Measurements from ENCODE around the gene EPB41L1.

EPB41L1 gene

GRCh38 chr20:36117638-36118037, 36.9 kb upstream of the EPB41L1 start:
- H3K4me1 Mint-ChIP-seq = no peaks in the 10 kb centered on the region
- no peak for DNase-seq
- H3K27ac Mint-ChIP-seq = no peak overlapping the region
- peaks cover 53% of the 10 kb centered on the region for H3K27me3 Mint-ChIP-seq
- H3K4me3 Mint-ChIP-seq = no peak overlapping the region
- no peaks in the 10 kb centered on the region for H3K9me3 Mint-ChIP-seq
- CTCF ChIA-PET = interaction anchor here (0.6 kb wide), 1 partner anchor 90 kb away, joined by 3 read pairs; no protein-coding TSS in a partner anchor
- H3K36me3 Mint-ChIP-seq = no peaks in the 10 kb centered on the region

DNA sequence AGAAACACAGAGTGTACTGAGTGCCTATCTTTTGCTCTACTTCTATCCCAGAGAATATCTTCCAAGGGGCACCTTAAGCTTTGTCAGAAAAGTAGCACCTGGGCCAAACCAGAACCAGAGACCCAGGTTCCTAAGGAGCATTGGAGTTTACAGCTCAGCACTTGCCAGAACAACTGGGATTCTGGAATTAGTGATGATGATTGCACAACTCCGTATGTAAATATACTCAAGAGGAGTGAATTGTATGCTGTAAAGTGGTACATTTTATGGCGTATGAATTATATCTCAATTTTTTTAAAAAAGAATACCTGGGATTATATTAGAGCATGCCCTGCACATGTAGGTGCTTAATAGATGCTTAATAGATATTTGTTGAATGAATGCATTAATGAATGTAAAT, 36.2 kb upstream of the EPB41L1 start:
- H3K27ac Mint-ChIP-seq = no peak overlapping the region
- CTCF ChIA-PET = no interaction called here
- no peaks in the 10 kb centered on the region for H3K36me3 Mint-ChIP-seq

GRCh38 chr20:36119537-36119936, 35.0 kb upstream of the EPB41L1 start:
- CTCF ChIA-PET = no interaction called here
- peaks cover 40% of the 10 kb centered on the region for H3K27me3 Mint-ChIP-seq
- no peak overlapping the region for H3K27ac Mint-ChIP-seq
- no peaks in the 10 kb centered on the region for H3K9me3 Mint-ChIP-seq
- no peak for DNase-seq
- H3K36me3 Mint-ChIP-seq = no peaks in the 10 kb centered on the region
- no peak overlapping the region for H3K4me3 Mint-ChIP-seq
- no peaks in the 10 kb centered on the region for H3K4me1 Mint-ChIP-seq

More for the DNA sequence above, 36.2 kb upstream of the EPB41L1 start:
- no peaks in the 10 kb centered on the region for H3K4me1 Mint-ChIP-seq
- H3K9me3 Mint-ChIP-seq = no peaks in the 10 kb centered on the region
- no peak for DNase-seq
- H3K4me3 Mint-ChIP-seq = no peak overlapping the region
- peaks cover 45% of the 10 kb centered on the region for H3K27me3 Mint-ChIP-seq

- Mint-ChIP-seq H3K4me3 (no peak overlapping the region), H3K27ac (no peak overlapping the region), H3K9me3 (no peaks in the 10 kb centered on the region), H3K27me3 (peaks cover 38% of the 10 kb centered on the region), H3K4me1 (no peaks in the 10 kb centered on the region), H3K36me3 (no peaks in the 10 kb centered on the region)
- CTCF ChIA-PET = no interaction called here
- DNase-seq = no peak
Observed at GRCh38 chr20:36120241-36120640, 34.3 kb upstream of the EPB41L1 start.

- peaks cover 42% of the 10 kb centered on the region for H3K27me3 Mint-ChIP-seq
- no peak overlapping the region for H3K4me3 Mint-ChIP-seq
- CTCF ChIA-PET = no interaction called here
- no peak for DNase-seq
- no peaks in the 10 kb centered on the region for H3K4me1 Mint-ChIP-seq
- H3K27ac Mint-ChIP-seq = no peak overlapping the region
- no peaks in the 10 kb centered on the region for H3K36me3 Mint-ChIP-seq
- no peaks in the 10 kb centered on the region for H3K9me3 Mint-ChIP-seq
Observed at GRCh38 chr20:36120991-36121390, 33.5 kb upstream of the EPB41L1 start.

GRCh38 chr20:36121981-36122930, 32.3 kb upstream of the EPB41L1 start:
- CTCF ChIA-PET = no interaction called here
- Mint-ChIP-seq H3K27me3 (peaks cover 31% of the 10 kb centered on the region), H3K36me3 (no peaks in the 10 kb centered on the region), H3K27ac (no peak overlapping the region), H3K9me3 (no peaks in the 10 kb centered on the region), H3K4me3 (no peak overlapping the region), H3K4me1 (no peaks in the 10 kb centered on the region)
- no peak for DNase-seq

- H3K4me1 Mint-ChIP-seq = no peaks in the 10 kb centered on the region
Observed at GRCh38 chr20:36122931-36123288, 31.6 kb upstream of the EPB41L1 start.

GRCh38 chr20:36125097-36125496, 29.4 kb upstream of the EPB41L1 start:
- CTCF ChIA-PET = interaction anchor here (1.4 kb wide), 1 partner anchor 132 kb away, joined by 4 read pairs; no protein-coding TSS in a partner anchor
- Mint-ChIP-seq H3K9me3 (no peaks in the 10 kb centered on the region), H3K4me3 (no peak overlapping the region), H3K36me3 (no peaks in the 10 kb centered on the region), H3K4me1 (no peaks in the 10 kb centered on the region), H3K27me3 (peaks cover 14% of the 10 kb centered on the region), H3K27ac (no peak overlapping the region)
- DNase-seq = no peak

More at GRCh38 chr20:36122931-36123288, 31.6 kb upstream of the EPB41L1 start:
- CTCF ChIA-PET = no interaction called here
- H3K27me3 Mint-ChIP-seq = peaks cover 30% of the 10 kb centered on the region
- H3K4me3 Mint-ChIP-seq = no peak overlapping the region
- no peak overlapping the region for H3K27ac Mint-ChIP-seq
- no peaks in the 10 kb centered on the region for H3K9me3 Mint-ChIP-seq
- DNase-seq = no peak
- no peaks in the 10 kb centered on the region for H3K36me3 Mint-ChIP-seq

- H3K4me3 Mint-ChIP-seq = no peak overlapping the region
- CTCF ChIA-PET = interaction anchor here (1.0 kb wide), 2 partner anchors 16 to 132 kb away, joined by 3 read pairs; no protein-coding TSS in a partner anchor
- H3K9me3 Mint-ChIP-seq = no peaks in the 10 kb centered on the region
- no peaks in the 10 kb centered on the region for H3K36me3 Mint-ChIP-seq
- no peaks in the 10 kb centered on the region for H3K4me1 Mint-ChIP-seq
- no peak overlapping the region for H3K27ac Mint-ChIP-seq
- no peak for DNase-seq
- peaks cover 11% of the 10 kb centered on the region for H3K27me3 Mint-ChIP-seq
Observed at GRCh38 chr20:36126836-36127527, 27.6 kb upstream of the EPB41L1 start.

GRCh38 chr20:36128463-36129159, 25.9 kb upstream of the EPB41L1 start:
- Mint-ChIP-seq H3K27ac (no peak overlapping the region), H3K9me3 (no peaks in the 10 kb centered on the region), H3K36me3 (no peaks in the 10 kb centered on the region), H3K4me3 (no peak overlapping the region), H3K27me3 (peaks cover 11% of the 10 kb centered on the region), H3K4me1 (no peaks in the 10 kb centered on the region)
- CTCF ChIA-PET = interaction anchor here (1.2 kb wide), 1 partner anchor 10 kb away, joined by 5 read pairs; no protein-coding TSS in a partner anchor
- no peak for DNase-seq

GRCh38 chr20:36129160-36129543, 25.4 kb upstream of the EPB41L1 start:
- Mint-ChIP-seq H3K36me3 (no peaks in the 10 kb centered on the region), H3K4me3 (no peak overlapping the region), H3K27me3 (peaks cover 11% of the 10 kb centered on the region), H3K27ac (no peak overlapping the region), H3K9me3 (no peaks in the 10 kb centered on the region), H3K4me1 (no peaks in the 10 kb centered on the region)
- no peak for DNase-seq
- CTCF ChIA-PET = interaction anchor here (1.2 kb wide), 1 partner anchor 10 kb away, joined by 5 read pairs; no protein-coding TSS in a partner anchor

- CTCF ChIA-PET = interaction anchor here (1.3 kb wide), 1 partner anchor 137 kb away, joined by 3 read pairs; no protein-coding TSS in a partner anchor
- Mint-ChIP-seq H3K27me3 (peaks cover 10% of the 10 kb centered on the region), H3K27ac (no peak overlapping the region), H3K4me1 (no peaks in the 10 kb centered on the region), H3K36me3 (no peaks in the 10 kb centered on the region), H3K9me3 (no peaks in the 10 kb centered on the region), H3K4me3 (no peak overlapping the region)
- DNase-seq = no peak
Observed at GRCh38 chr20:36130390-36130789, 24.1 kb upstream of the EPB41L1 start.

GRCh38 chr20:36132802-36133211, 21.7 kb upstream of the EPB41L1 start:
- CTCF ChIA-PET = interaction anchor here (1.0 to 8.7 kb wide), 3 partner anchors 25 to 236 kb away, joined by 3 to 226 read pairs (median 9); no protein-coding TSS in a partner anchor
- Mint-ChIP-seq H3K4me1 (no peaks in the 10 kb centered on the region), H3K27me3 (peaks cover 4% of the 10 kb centered on the region), H3K4me3 (no peak overlapping the region), H3K9me3 (no peaks in the 10 kb centered on the region), H3K36me3 (no peaks in the 10 kb centered on the region), H3K27ac (no peak overlapping the region)
- DNase-seq = no peak

GRCh38 chr20:36133821-36134220, 20.7 kb upstream of the EPB41L1 start:
- Mint-ChIP-seq H3K27ac (no peak overlapping the region), H3K9me3 (no peaks in the 10 kb centered on the region), H3K36me3 (no peaks in the 10 kb centered on the region), H3K4me3 (no peak overlapping the region), H3K27me3 (peaks cover 11% of the 10 kb centered on the region), H3K4me1 (no peaks in the 10 kb centered on the region)
- CTCF ChIA-PET = interaction anchor here (1.0 to 8.7 kb wide), 3 partner anchors 24 to 235 kb away, joined by 3 to 226 read pairs (median 9); no protein-coding TSS in a partner anchor
- DNase-seq = no peak
